ENCODE data around the gene GPSM1. TPM values are rescaled to one million over a fixed set of nuclear protein-coding genes. Genes with fewer than 3 reads are reported as not detected.
A peak's percentile ranks its signal among the peaks of the same experiment; 100 is the strongest.
"Not testable (repeated sequence)": the region's sequence is repeated elsewhere in the genome, so short reads cannot be mapped to it uniquely, and the experiment has no call there.

The GPSM1 gene
- polyA plus RNA-seq, 5 donors, result 35.9 to 84.2 (median 56.6) TPM

GRCh38 chr9:136392538-136393449 is 65.5 kb downstream of the GPSM1 start:
- no peak for DNase-seq

GRCh38 chr9:136393531-136393930 is 66.2 kb downstream of the GPSM1 start:
- DNase-seq, result no peak

- DNase-seq, result no peak
These were observed 67.1 kb downstream of the GPSM1 start for GRCh38 chr9:136394312-136395019.

- no peak for DNase-seq
These were observed 67.6 kb downstream of the GPSM1 start for GRCh38 chr9:136395020-136395340.

- no peak for DNase-seq
These were observed 68.2 kb downstream of the GPSM1 start for GRCh38 chr9:136395345-136396218.

GRCh38 chr9:136396219-136396515 is 68.8 kb downstream of the GPSM1 start:
- no peak for DNase-seq

- no peak for DNase-seq
These were observed 70.3 kb downstream of the GPSM1 start for GRCh38 chr9:136397643-136398042.

- DNase-seq, result no peak
These were observed 70.9 kb downstream of the GPSM1 start for GRCh38 chr9:136398286-136398685.

- no peak for DNase-seq
These were observed 72.1 kb downstream of the GPSM1 start for GRCh38 chr9:136399176-136400037.

GRCh38 chr9:136400038-136400834 is 72.9 kb downstream of the GPSM1 start, which contains the start of gene SNAPC4:
TSS of gene SNAPC4 (minus strand) at chr9:136400170. CDS start at chr9:136398428, 1,742 bp downstream.
- peak; percentile 84 to 86 for DNase-seq

- DNase-seq, result no peak
These were observed 74.0 kb downstream of the GPSM1 start for GRCh38 chr9:136401173-136401922.

- no peak for DNase-seq
These were observed 74.7 kb downstream of the GPSM1 start for GRCh38 chr9:136402067-136402466.

- DNase-seq, result no peak
These were observed 76.2 kb downstream of the GPSM1 start for GRCh38 chr9:136403538-136403914.

GRCh38 chr9:136403915-136404800 is 76.8 kb downstream of the GPSM1 start:
- DNase-seq, result no peak

- DNase-seq, result no peak
These were observed 77.4 kb downstream of the GPSM1 start for GRCh38 chr9:136404801-136405136.

GRCh38 chr9:136405481-136405880 is 78.1 kb downstream of the GPSM1 start:
- no peak for DNase-seq

- not testable (repeated sequence) for DNase-seq
These were observed 78.6 kb downstream of the GPSM1 start for GRCh38 chr9:136405904-136406303.

- DNase-seq, result not testable (repeated sequence)
These were observed 79.7 kb downstream of the GPSM1 start for GRCh38 chr9:136407061-136407460.

GRCh38 chr9:136407911-136408310 is 80.6 kb downstream of the GPSM1 start:
- DNase-seq, result no peak
